Calu3 (cell line): ENCODE results near the gene KRTAP4-8. TPM values are rescaled to one million over a fixed set of nuclear protein-coding genes. Genes with fewer than 3 reads are reported as not detected.

Source experiments
- BruUV-seq: library from RNA; stranded (reverse); fragments of 400-500 nt; replicated peaks from 2 replicates; lab custom pipeline; 2021; lab: Mats Ljungman, UMichigan
- CTCF ChIA-PET: fragments of 300-600 bp; sonication (Branson Sonifier 250); formaldehyde crosslinking; loops from one replicate; lab custom pipeline; 2022; ENCODE audit warnings: antibody characterized with exemption; lab: Charles Lee
- DNase-seq: peaks from one replicate; pipeline ENCODE4 v3.0.0; 2022
- H3K27ac Mint-ChIP-seq: one replicate; pipeline ENCODE4 v1.8.0; 2022; ENCODE audit warnings: mixed read lengths; ENCODE audit not compliant: unreplicated experiment
- H3K27me3 Mint-ChIP-seq: one replicate; pipeline ENCODE4 v1.8.0; 2022; ENCODE audit warnings: mixed read lengths; ENCODE audit not compliant: unreplicated experiment
- H3K36me3 Mint-ChIP-seq: one replicate; pipeline ENCODE4 v1.8.0; 2022; ENCODE audit warnings: mild to moderate bottlenecking, moderate library complexity, mixed read lengths; ENCODE audit not compliant: insufficient read depth, unreplicated experiment
- H3K4me1 Mint-ChIP-seq: one replicate; pipeline ENCODE4 v1.8.0; 2022; ENCODE audit warnings: mild to moderate bottlenecking, low read depth, mixed read lengths; ENCODE audit not compliant: unreplicated experiment
- H3K4me3 Mint-ChIP-seq: one replicate; pipeline ENCODE4 v1.8.0; 2022; ENCODE audit warnings: mild to moderate bottlenecking, low read depth, moderate library complexity, mixed read lengths; ENCODE audit not compliant: unreplicated experiment
- H3K9me3 Mint-ChIP-seq: one replicate; pipeline ENCODE4 v1.8.0; 2022; ENCODE audit warnings: low read depth, mixed read lengths; ENCODE audit not compliant: unreplicated experiment
- intact Hi-C: fragments of 100-400 bp; cut with micrococcal nuclease; formaldehyde crosslinking; loops from one replicate; pipeline ENCODE4 v1.10.0; 2022; ENCODE audit not compliant: unreplicated experiment
- total RNA-seq: library from RNA; stranded (reverse); gene quantifications from 2 replicates; pipeline ENCODE4 v1.2.3, GENCODE V29; 2022
- TF ChIP-seq, protein P1 (sequence below): fragments of 200-600 bp; IDR thresholded peaks from one replicate; pipeline ENCODE4 v1.8.0; 2022; ENCODE audit warnings: antibody characterized with exemption; ENCODE audit not compliant: unreplicated experiment

Gene KRTAP4-8
- total RNA-seq, 1 experiment from 2014 or later, result not detected

DNA sequence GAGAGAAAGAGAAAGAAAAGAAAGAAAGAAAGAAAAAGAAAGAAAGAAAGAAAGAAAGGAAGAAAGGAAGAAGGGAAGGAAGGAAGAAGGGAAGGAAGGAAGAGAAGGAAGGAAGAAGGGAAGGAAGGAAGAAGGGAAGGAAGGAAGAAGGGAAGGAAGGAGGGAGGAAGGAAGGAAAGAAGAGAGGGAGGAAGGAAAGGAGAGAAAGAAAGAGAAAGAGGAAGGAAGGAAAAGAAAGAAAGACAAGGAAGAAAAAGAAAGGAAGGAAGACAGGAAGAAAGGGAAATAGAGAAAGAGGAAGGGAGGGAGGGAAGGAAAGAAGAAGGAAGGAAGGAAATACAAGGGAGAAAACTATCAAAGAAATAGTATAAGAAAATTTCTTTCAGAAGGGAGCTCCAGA lies 21.2 kb downstream of the KRTAP4-8 start:
- BruUV-seq, result no TSS peak
- Mint-ChIP-seq H3K9me3 (peaks cover 9% of the 10 kb centered on the region), H3K27ac (no peak overlapping the region), H3K36me3 (no peaks in the 10 kb centered on the region), H3K4me1 (peaks cover 7% of the 10 kb centered on the region), H3K27me3 (no peaks in the 10 kb centered on the region), H3K4me3 (no peak overlapping the region)
- CTCF ChIA-PET, result no interaction called here
- no peak for DNase-seq
- TF ChIP-seq, protein P1, sequence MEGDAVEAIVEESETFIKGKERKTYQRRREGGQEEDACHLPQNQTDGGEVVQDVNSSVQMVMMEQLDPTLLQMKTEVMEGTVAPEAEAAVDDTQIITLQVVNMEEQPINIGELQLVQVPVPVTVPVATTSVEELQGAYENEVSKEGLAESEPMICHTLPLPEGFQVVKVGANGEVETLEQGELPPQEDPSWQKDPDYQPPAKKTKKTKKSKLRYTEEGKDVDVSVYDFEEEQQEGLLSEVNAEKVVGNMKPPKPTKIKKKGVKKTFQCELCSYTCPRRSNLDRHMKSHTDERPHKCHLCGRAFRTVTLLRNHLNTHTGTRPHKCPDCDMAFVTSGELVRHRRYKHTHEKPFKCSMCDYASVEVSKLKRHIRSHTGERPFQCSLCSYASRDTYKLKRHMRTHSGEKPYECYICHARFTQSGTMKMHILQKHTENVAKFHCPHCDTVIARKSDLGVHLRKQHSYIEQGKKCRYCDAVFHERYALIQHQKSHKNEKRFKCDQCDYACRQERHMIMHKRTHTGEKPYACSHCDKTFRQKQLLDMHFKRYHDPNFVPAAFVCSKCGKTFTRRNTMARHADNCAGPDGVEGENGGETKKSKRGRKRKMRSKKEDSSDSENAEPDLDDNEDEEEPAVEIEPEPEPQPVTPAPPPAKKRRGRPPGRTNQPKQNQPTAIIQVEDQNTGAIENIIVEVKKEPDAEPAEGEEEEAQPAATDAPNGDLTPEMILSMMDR, result no peak
- intact Hi-C loops, result no loop called here

DNA sequence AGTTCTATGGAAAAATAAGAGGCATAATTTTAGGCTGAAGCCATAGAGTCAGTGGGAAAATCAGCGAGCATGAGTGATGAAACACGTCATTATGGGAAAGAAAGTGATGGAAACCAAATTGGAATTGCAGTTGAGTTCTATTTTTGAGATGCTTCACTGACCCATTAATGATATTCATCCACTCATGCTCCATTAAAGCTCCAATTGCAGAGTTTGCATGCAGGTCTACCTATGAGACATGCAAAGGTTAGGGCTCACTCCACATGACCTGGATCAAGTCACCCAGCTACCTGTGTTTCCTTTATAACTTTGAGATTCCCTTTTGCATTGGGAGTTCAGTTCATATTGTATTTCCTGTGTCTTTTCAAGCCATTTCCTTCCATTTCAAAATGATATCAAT lies 24.3 kb downstream of the KRTAP4-8 start:
- Mint-ChIP-seq H3K4me3 (no peak overlapping the region), H3K9me3 (peaks cover 5% of the 10 kb centered on the region), H3K4me1 (peaks cover 7% of the 10 kb centered on the region), H3K36me3 (no peaks in the 10 kb centered on the region), H3K27me3 (no peaks in the 10 kb centered on the region), H3K27ac (no peak overlapping the region)
- intact Hi-C loops, result no loop called here
- BruUV-seq, result no TSS peak
- CTCF ChIA-PET, result interaction anchor here (0.6 to 1.0 kb wide), 4 partner anchors 9 to 192 kb away, joined by 3 to 4 read pairs (median 4); partner anchors contain the start of gene KRTAP2-3
- TF ChIP-seq, protein P1, result no peak
- DNase-seq, result no peak

DNA sequence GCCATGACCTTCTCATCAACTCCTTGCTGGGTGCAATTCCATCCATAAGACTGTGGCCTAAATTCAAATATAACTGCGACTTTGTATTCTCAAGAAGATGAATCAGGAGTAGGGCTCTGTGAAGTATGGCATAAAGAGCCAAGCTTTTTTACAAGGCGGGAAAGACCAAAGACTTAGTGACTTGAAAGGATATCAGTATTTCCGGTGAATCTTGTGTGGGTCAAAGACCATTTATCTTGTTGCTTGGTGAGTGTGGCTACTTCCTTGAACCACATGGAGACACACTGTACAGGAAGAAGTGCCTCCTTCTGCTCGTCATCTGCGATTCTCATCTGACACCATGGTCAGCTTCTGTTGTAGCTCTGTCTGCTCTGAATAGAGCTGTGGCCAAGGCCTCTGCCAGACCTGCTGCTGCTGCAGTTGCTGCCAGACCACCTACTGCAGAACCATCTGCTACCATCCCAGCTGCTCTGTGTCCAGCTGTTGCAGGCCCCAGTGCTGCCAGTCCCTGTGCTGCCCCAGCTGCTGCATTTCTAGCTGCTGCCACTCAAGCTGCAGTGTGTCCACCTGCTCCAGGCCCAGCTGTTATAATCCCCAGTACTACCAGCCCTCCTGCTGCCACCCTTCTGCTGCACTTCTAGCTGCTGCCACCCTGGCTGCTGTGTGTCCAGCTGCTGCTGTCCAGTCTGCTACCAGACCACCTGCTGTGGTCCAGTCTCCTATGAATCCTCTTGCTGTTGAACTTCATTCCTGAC lies 26.2 kb downstream of the KRTAP4-8 start:
- Mint-ChIP-seq H3K27me3 (no peaks in the 10 kb centered on the region), H3K4me1 (peaks cover 8% of the 10 kb centered on the region), H3K9me3 (peaks cover 4% of the 10 kb centered on the region), H3K4me3 (no peak overlapping the region), H3K27ac (no peak overlapping the region), H3K36me3 (no peaks in the 10 kb centered on the region)
- no TSS peak for BruUV-seq
- CTCF ChIA-PET, result interaction anchor here (1.1 to 1.5 kb wide), 2 partner anchors 9 to 12 kb away, joined by 4 to 10 read pairs; partner anchors contain the start of gene KRTAP2-3
- intact Hi-C loops, result no loop called here
- no peak for DNase-seq
- TF ChIP-seq, protein P1, result no peak

DNA sequence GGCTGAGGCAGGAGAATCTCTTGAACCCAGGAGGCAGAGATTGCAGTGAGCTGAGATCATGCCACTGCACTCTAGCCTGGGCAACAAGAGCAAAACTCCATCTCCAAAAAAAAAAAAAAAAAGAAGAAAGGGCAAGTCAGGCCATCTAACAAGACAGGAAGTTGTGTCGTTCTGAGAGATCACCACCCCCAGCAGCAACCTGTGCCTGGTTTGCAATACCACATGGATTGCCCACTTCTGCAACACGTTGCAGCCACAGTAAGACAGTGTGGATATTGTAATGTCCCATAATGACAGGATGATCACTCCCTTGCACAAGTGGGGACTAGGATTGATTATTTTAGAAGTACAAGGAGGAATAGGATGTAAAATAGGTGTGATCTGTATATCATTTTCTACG lies 28.9 kb downstream of the KRTAP4-8 start:
- Mint-ChIP-seq H3K4me1 (peaks cover 25% of the 10 kb centered on the region), H3K36me3 (no peaks in the 10 kb centered on the region), H3K27ac (no peak overlapping the region), H3K27me3 (no peaks in the 10 kb centered on the region), H3K4me3 (no peak overlapping the region), H3K9me3 (no peaks in the 10 kb centered on the region)
- no TSS peak for BruUV-seq
- intact Hi-C loops, result no loop called here
- CTCF ChIA-PET, result interaction anchor here (0.6 kb wide), 1 partner anchor 30 kb away, joined by 4 read pairs; no protein-coding TSS in a partner anchor
- DNase-seq, result no peak
- TF ChIP-seq, protein P1, result no peak
